Left ventricle myocardium inferior (tissue), 1 donor: Measurements from ENCODE around the gene CNGA3. TPM values are rescaled to one million over a fixed set of nuclear protein-coding genes. Genes with fewer than 3 reads are reported as not detected.

Experiments
- DNase-seq: peaks from one replicate; pipeline ENCODE4 v3.0.0-alpha.2; 2020
- H3K27ac ChIP-seq: fragments of 200-600 bp; replicated peaks from 2 replicates; pipeline ENCODE4 v1.8.0; 2021
- H3K27me3 ChIP-seq: fragments of 200-600 bp; 2 replicates; pipeline ENCODE4 v1.8.0; 2021; ENCODE audit warnings: low read depth
- H3K36me3 ChIP-seq: fragments of 200-600 bp; 2 replicates; pipeline ENCODE4 v1.8.0; 2021
- H3K4me1 ChIP-seq: fragments of 200-600 bp; 2 replicates; pipeline ENCODE4 v1.8.0; 2021
- H3K4me3 ChIP-seq: fragments of 200-600 bp; 2 replicates; pipeline ENCODE4 v1.8.0; 2021; ENCODE audit warnings: mild to moderate bottlenecking, moderate library complexity
- H3K9me3 ChIP-seq: fragments of 200-600 bp; replicated peaks from 2 replicates; pipeline ENCODE4 v1.8.0; 2021
- CTCF ChIP-seq: fragments of 200-600 bp; IDR thresholded peaks from 2 replicates; pipeline ENCODE4 v1.8.0; 2021; ENCODE audit warnings: antibody characterized with exemption, mild to moderate bottlenecking, borderline replicate concordance
- intact Hi-C: fragments of 100-400 bp; cut with micrococcal nuclease; formaldehyde crosslinking; loops from one replicate; pipeline ENCODE4 v1.11.0; 2022
- total RNA-seq: library from RNA; stranded (reverse); fragmentation: NEBNext Ultra II Directional; extraction: Animal tissue kit (Norgen Biotek cat#: 25700); gene quantifications from one replicate; pipeline ENCODE4 v1.2.1, GENCODE V29; 2021
- donor health status: DM: no; HTN: yes; CAD: no; lungs with severe emphysema.

Gene CNGA3
- total RNA-seq, 1 donor from 2014 or later, result not detected

GRCh38 chr2:98377544-98377943 lies 31.3 kb downstream of the CNGA3 start:
- H3K36me3 ChIP-seq, result no peaks in the 10 kb centered on the region
- intact Hi-C loops, result no loop called here
- no peak overlapping the region for H3K27ac ChIP-seq
- H3K27me3 ChIP-seq, result peaks cover 27% of the 10 kb centered on the region
- no peak for DNase-seq
- H3K9me3 ChIP-seq, result no peaks in the 10 kb centered on the region
- no peak for TF ChIP-seq CTCF
- H3K4me3 ChIP-seq, result no peak overlapping the region
- peaks cover 16% of the 10 kb centered on the region for H3K4me1 ChIP-seq

- TF ChIP-seq CTCF, result no peak
- no peak overlapping the region for H3K27ac ChIP-seq
These were observed 31.9 kb downstream of the CNGA3 start for GRCh38 chr2:98378196-98378595.

GRCh38 chr2:98378901-98379300 lies 32.6 kb downstream of the CNGA3 start:
- intact Hi-C loops, result no loop called here
- H3K27ac ChIP-seq, result peak overlapping the region; percentile 51
- H3K36me3 ChIP-seq, result no peaks in the 10 kb centered on the region
- H3K4me1 ChIP-seq, result peaks cover 16% of the 10 kb centered on the region
- TF ChIP-seq CTCF, result no peak
- H3K4me3 ChIP-seq, result no peak overlapping the region
- peak; percentile 33 for DNase-seq
- no peaks in the 10 kb centered on the region for H3K9me3 ChIP-seq
- H3K27me3 ChIP-seq, result peaks cover 38% of the 10 kb centered on the region

More at GRCh38 chr2:98378196-98378595, 31.9 kb downstream of the CNGA3 start:
- Histone ChIP-seq H3K9me3 (no peaks in the 10 kb centered on the region), H3K27me3 (peaks cover 34% of the 10 kb centered on the region), H3K4me3 (no peak overlapping the region), H3K4me1 (peaks cover 16% of the 10 kb centered on the region), H3K36me3 (no peaks in the 10 kb centered on the region)
- intact Hi-C loops, result no loop called here
- no peak for DNase-seq

GRCh38 chr2:98379311-98380202 lies 33.3 kb downstream of the CNGA3 start:
- DNase-seq, result no peak
- TF ChIP-seq CTCF, result no peak
- Histone ChIP-seq H3K36me3 (no peaks in the 10 kb centered on the region), H3K27ac (peak overlapping the region; percentile 51), H3K27me3 (peaks cover 31% of the 10 kb centered on the region), H3K4me3 (no peak overlapping the region), H3K9me3 (no peaks in the 10 kb centered on the region), H3K4me1 (peaks cover 16% of the 10 kb centered on the region)
- intact Hi-C loops, result loop anchor here (10.0 kb wide), 1 partner anchor 575 kb away; no protein-coding TSS in a partner anchor

- no peaks in the 10 kb centered on the region for H3K9me3 ChIP-seq
- intact Hi-C loops, result loop anchor here (10.0 kb wide), 1 partner anchor 575 kb away; no protein-coding TSS in a partner anchor
- H3K27ac ChIP-seq, result no peak overlapping the region
- TF ChIP-seq CTCF, result no peak
- DNase-seq, result no peak
- no peaks in the 10 kb centered on the region for H3K36me3 ChIP-seq
- H3K4me3 ChIP-seq, result no peak overlapping the region
- H3K27me3 ChIP-seq, result peaks cover 25% of the 10 kb centered on the region
- H3K4me1 ChIP-seq, result peaks cover 16% of the 10 kb centered on the region
These were observed 33.9 kb downstream of the CNGA3 start for GRCh38 chr2:98380203-98380535.
